HCT116 (cell line): ENCODE measurements around the gene DVL1. TPM values are rescaled to one million over a fixed set of nuclear protein-coding genes. Genes with fewer than 3 reads are reported as not detected.

Source experiments
- ATAC-seq: fragments of 200-7000 bp; cut with Tn5 transposase; 2 replicates; pipeline ENCODE4 v1.9.1; 2020; ENCODE audit warnings: mild to moderate bottlenecking, moderate library complexity
- BruUV-seq: library from RNA; stranded (reverse); fragments of 400-500 nt; replicated peaks from 2 replicates; lab custom pipeline; 2021; lab: Mats Ljungman, UMichigan
- CTCF ChIA-PET: fragments of 300-600 bp; sonication (Branson Sonifier 250); formaldehyde crosslinking; loops from one replicate; lab custom pipeline; 2021; ENCODE audit warnings: antibody characterized with exemption; lab: Charles Lee
- POLR2A ChIA-PET: fragments of 300-600, 350-600 bp; sonication (Branson Sonifier 250); formaldehyde crosslinking; loops from one replicate; lab custom pipeline; 2021; ENCODE audit warnings: antibody characterized with exemption; lab: Charles Lee
- RAD21 ChIA-PET, 2 experiments: fragments of 300-600 bp; sonication (Branson Sonifier 250); formaldehyde crosslinking; loops; one replicate each; lab custom pipeline; 2023; ENCODE audit warnings: low total read pairs in 2 of 2; ENCODE audit not compliant: uncharacterized antibody in 2 of 2, unreplicated experiment in 2 of 2, low non-redundant PET in 1 of 2; lab: Charles Lee
- DNase-seq: peaks from one replicate; pipeline ENCODE4 v3.0.0-alpha.2; 2010; ENCODE audit warnings: low read depth, low spot score
- H2AFZ ChIP-seq: fragments of 200-600 bp; shearing (Covaris generic), sonication (generic); 2 replicates; pipeline ENCODE4 v1.6.1; 2017; ENCODE audit warnings: low read depth, mixed run types, mixed read lengths, antibody characterized with exemption, low read length; ENCODE audit not compliant: poor library complexity, severe bottlenecking
- H3K27ac ChIP-seq: 2 replicates; pipeline ENCODE4 v1.5.1; 2012; ENCODE audit warnings: low read depth, low read length
- H3K27me3 ChIP-seq: fragments of 200-600 bp; sonication (generic); 2 replicates; pipeline ENCODE4 v1.6.1; 2016; ENCODE audit warnings: mixed run types, low read length, mixed read lengths; ENCODE audit not compliant: insufficient read depth
- H3K36me3 ChIP-seq, 2 experiments: fragments of 200-500 bp in 1 of 2; fragments of 200-600 bp in 1 of 2; sonication (Bioruptor generic) in 1 of 2; sonication (generic) in 1 of 2; 2 replicates each; pipeline versions ENCODE4 v1.5.1 to v1.6.1; 2014 to 2016; ENCODE audit warnings: low read length in 2 of 2, inconsistent platforms in 1 of 2, mixed read lengths in 1 of 2, mixed run types in 1 of 2; ENCODE audit not compliant: insufficient read depth in 2 of 2, control insufficient read depth in 1 of 2
- H3K4me1 ChIP-seq, 2 experiments: fragments of 200-600 bp in 1 of 2; sonication (generic) in 1 of 2; 2 replicates each; pipeline versions ENCODE4 v1.5.1 to v1.6.1; 2012 to 2017; ENCODE audit warnings: low read length in 2 of 2, inconsistent platforms in 1 of 2, mild to moderate bottlenecking in 1 of 2, mixed read lengths in 1 of 2, mixed run types in 1 of 2, moderate library complexity in 1 of 2; ENCODE audit not compliant: insufficient read depth in 2 of 2, control insufficient read depth in 1 of 2
- H3K4me2 ChIP-seq: fragments of 200-600 bp; sonication (generic); 2 replicates; pipeline ENCODE4 v1.6.1; 2017; ENCODE audit warnings: mixed run types, low read length, mixed read lengths
- H3K4me3 ChIP-seq, 2 experiments: fragments of 200-600 bp in 1 of 2; sonication (generic) in 1 of 2; replicated peaks in 1 of 2; 2 replicates each; pipeline ENCODE4 v1.5.1; 2011 to 2016; ENCODE audit warnings: low read length in 2 of 2, control low read depth in 1 of 2, low read depth in 1 of 2, mild to moderate bottlenecking in 1 of 2, mixed read lengths in 1 of 2, mixed run types in 1 of 2
- H3K79me2 ChIP-seq: fragments of 200-600 bp; sonication (generic); 2 replicates; pipeline ENCODE4 v1.6.1; 2017; ENCODE audit warnings: mild to moderate bottlenecking, mixed run types, low read length, moderate library complexity, mixed read lengths; ENCODE audit not compliant: insufficient read depth
- H3K9ac ChIP-seq: fragments of 200-600 bp; sonication (generic); 2 replicates; pipeline ENCODE4 v1.6.1; 2016; ENCODE audit warnings: low read length, mixed read lengths
- H3K9me2 ChIP-seq: fragments of 200-600 bp; sonication (generic), shearing (Covaris generic); 2 replicates; pipeline ENCODE4 v1.6.1; 2017; ENCODE audit warnings: mixed run types, mild to moderate bottlenecking, moderate library complexity; ENCODE audit not compliant: insufficient read depth
- H3K9me3 ChIP-seq, 2 experiments: fragments of 200-500 bp in 1 of 2; fragments of 200-600 bp in 1 of 2; sonication (Bioruptor generic) in 1 of 2; sonication (generic) in 1 of 2; 2 replicates each; pipeline ENCODE4 v1.6.1; 2014 to 2017; ENCODE audit warnings: low read length in 2 of 2, mixed read lengths in 2 of 2, inconsistent platforms in 1 of 2, low read depth in 1 of 2, mild to moderate bottlenecking in 1 of 2, mixed run types in 1 of 2, moderate library complexity in 1 of 2; ENCODE audit not compliant: control insufficient read depth in 1 of 2, insufficient read depth in 1 of 2
- H4K20me1 ChIP-seq: fragments of 200-600 bp; sonication (generic), shearing (Covaris generic); 2 replicates; pipeline ENCODE4 v1.6.1; 2017; ENCODE audit warnings: mixed run types, mild to moderate bottlenecking, moderate library complexity; ENCODE audit not compliant: insufficient read depth
- CTCF ChIP-seq, 3 experiments: fragments of 200-600 bp in 1 of 3; sonication (generic) in 1 of 3; IDR thresholded peaks in 2 of 3; conservative IDR thresholded peaks in 1 of 3; 2 replicates each; pipeline ENCODE4 v1.5.1; 2012 to 2017; ENCODE audit warnings: low read depth in 2 of 3, low read length in 2 of 3, antibody characterized with exemption in 1 of 3, borderline replicate concordance in 1 of 3, control low read depth in 1 of 3, mild to moderate bottlenecking in 1 of 3, mixed read lengths in 1 of 3, mixed run types in 1 of 3, moderate library complexity in 1 of 3; ENCODE audit not compliant: insufficient read depth in 1 of 3
- EGR1 ChIP-seq: IDR thresholded peaks from 2 replicates; pipeline ENCODE4 v1.6.1; 2012; ENCODE audit warnings: low read depth
- intact Hi-C: fragments of 100-400 bp; cut with micrococcal nuclease; formaldehyde crosslinking; loops from 2 replicates; pipeline ENCODE4 v1.10.0; 2022
- total RNA-seq: library from RNA; stranded (reverse); gene quantifications from one replicate; pipeline ENCODE4 v1.2.1, GENCODE V29; 2021; ENCODE audit not compliant: unreplicated experiment
- TF ChIP-seq, protein P1 (sequence below): IDR thresholded peaks from 2 replicates; pipeline ENCODE4 v1.6.1; 2012; ENCODE audit warnings: low read depth

The DVL1 gene
- total RNA-seq, 1 experiment from 2014 or later: 160 TPM

GRCh38 chr1:1306070-1306660, 43.1 kb downstream of the DVL1 start:
- RAD21 ChIA-PET: no interaction called here
- Histone ChIP-seq H3K27me3 (no peaks in the 10 kb centered on the region), H3K36me3 (peaks cover 0 to 4% of the 10 kb centered on the region in 2 experiments; a peak in 3 of 4 replicates), H3K9me2 (no peaks in the 10 kb centered on the region), H3K4me3 (peak overlapping the region; percentile 60 to 86), H3K4me2 (peak overlapping the region; percentile 99), H2AFZ (no peak overlapping the region)
- no peak for ATAC-seq
- TF ChIP-seq, protein P1, sequence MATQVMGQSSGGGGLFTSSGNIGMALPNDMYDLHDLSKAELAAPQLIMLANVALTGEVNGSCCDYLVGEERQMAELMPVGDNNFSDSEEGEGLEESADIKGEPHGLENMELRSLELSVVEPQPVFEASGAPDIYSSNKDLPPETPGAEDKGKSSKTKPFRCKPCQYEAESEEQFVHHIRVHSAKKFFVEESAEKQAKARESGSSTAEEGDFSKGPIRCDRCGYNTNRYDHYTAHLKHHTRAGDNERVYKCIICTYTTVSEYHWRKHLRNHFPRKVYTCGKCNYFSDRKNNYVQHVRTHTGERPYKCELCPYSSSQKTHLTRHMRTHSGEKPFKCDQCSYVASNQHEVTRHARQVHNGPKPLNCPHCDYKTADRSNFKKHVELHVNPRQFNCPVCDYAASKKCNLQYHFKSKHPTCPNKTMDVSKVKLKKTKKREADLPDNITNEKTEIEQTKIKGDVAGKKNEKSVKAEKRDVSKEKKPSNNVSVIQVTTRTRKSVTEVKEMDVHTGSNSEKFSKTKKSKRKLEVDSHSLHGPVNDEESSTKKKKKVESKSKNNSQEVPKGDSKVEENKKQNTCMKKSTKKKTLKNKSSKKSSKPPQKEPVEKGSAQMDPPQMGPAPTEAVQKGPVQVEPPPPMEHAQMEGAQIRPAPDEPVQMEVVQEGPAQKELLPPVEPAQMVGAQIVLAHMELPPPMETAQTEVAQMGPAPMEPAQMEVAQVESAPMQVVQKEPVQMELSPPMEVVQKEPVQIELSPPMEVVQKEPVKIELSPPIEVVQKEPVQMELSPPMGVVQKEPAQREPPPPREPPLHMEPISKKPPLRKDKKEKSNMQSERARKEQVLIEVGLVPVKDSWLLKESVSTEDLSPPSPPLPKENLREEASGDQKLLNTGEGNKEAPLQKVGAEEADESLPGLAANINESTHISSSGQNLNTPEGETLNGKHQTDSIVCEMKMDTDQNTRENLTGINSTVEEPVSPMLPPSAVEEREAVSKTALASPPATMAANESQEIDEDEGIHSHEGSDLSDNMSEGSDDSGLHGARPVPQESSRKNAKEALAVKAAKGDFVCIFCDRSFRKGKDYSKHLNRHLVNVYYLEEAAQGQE: no peak
- TF ChIP-seq EGR1: no peak
- TF ChIP-seq CTCF (IDR thresholded peaks at IDR 0.05 in 2 of 3, conservative IDR thresholded peaks at IDR 0.05 in 1 of 3; ENCODE audit: borderline replicate concordance in 1 of 3, insufficient read depth in 1 of 3, low read depth in 2 of 3, low read length in 2 of 3): peak in 1 of 3 experiments; percentile 34; a peak in 1 of 6 replicates
- TF ChIP-seq, all 23 proteins: peak for 1
- Histone ChIP-seq H3K9me3 (no peaks in the 10 kb centered on the region), H3K79me2 (peaks cover 36% of the 10 kb centered on the region), H3K9ac (peak overlapping the region; percentile 79), H4K20me1 (peaks cover 3% of the 10 kb centered on the region; the same call in 1 of the 2 replicates), H3K4me1 (peaks cover 36 to 60% of the 10 kb centered on the region in 2 experiments), H3K27ac (peak overlapping the region; percentile 99)
- BruUV-seq: no TSS peak
- no peak for DNase-seq
- intact Hi-C loops: loop anchor here (5.0 kb wide), 1 partner anchor 41 kb away; the partner anchor contains the start of gene DVL1
- ChIA-PET CTCF (no interaction called here), POLR2A (no interaction called here)
